Measurements from ENCODE around the gene TRAK1. TPM values are rescaled to one million over a fixed set of nuclear protein-coding genes. Genes with fewer than 3 reads are reported as not detected.

Gene TRAK1
- polyA plus RNA-seq, 3 donors: 6.6 to 40.8 (median 7.0) TPM

DNA sequence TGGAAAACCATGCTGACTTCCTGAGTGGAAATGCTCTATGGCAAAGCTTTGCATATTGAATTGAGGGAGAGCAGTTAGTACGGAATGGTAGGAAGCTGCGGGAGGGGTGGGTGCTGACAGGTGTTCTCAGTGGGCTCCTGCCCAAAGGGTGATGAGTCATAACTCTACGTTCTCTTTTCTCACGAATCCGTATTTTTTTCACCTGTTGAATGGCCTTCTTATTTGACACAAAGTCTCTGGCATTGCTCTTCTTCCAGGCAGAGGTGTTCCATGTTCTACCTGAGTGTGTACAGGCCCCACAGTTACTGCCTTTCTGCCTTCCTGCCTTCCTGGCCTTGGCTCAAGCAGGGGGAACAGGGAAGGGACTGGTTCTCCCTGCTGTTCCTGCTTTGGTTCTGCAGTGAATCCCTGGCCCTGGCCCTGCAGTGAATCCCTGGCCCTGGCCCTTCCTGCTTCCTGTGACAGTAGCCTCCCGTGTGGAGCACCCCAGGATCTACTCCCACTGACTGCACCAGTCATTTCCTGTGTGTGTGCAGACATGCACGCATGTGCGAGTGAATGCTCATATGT is 31.9 kb downstream of the TRAK1 start:
- WGBS (ENCODE audit: insufficient coverage): 52% methylated on average over 6 of the region's 8 CpGs
- DNase-seq: no peak
- Histone ChIP-seq H4K20me1 (ENCODE audit: insufficient read depth, low read length) (peaks cover 65% of the 10 kb centered on the region), H3K4me3 (replicated peaks in 1 of 3; ENCODE audit: low read depth in 2 of 3, low read length in 3 of 3) (no peak overlapping the region), H3K27me3 (ENCODE audit: control insufficient read depth in 2 of 2, insufficient read depth in 2 of 2, low read length in 2 of 2) (no peaks in the 10 kb centered on the region), H3K9me3 (replicated peaks in 1 of 2; ENCODE audit: control insufficient read depth in 1 of 2, insufficient read depth in 1 of 2, low read length in 2 of 2) (no peaks in the 10 kb centered on the region), H3K27ac (ENCODE audit: low read depth in 1 of 2, low read length in 2 of 2) (no peak overlapping the region), H3K4me2 (replicated peaks; ENCODE audit: extremely low read depth, low read length, poor library complexity, severe bottlenecking) (no peak overlapping the region), H3K36me3 (replicated peaks in 1 of 2; ENCODE audit: control insufficient read depth in 1 of 2, insufficient read depth in 2 of 2, low read length in 2 of 2) (peaks cover 25 to 35% of the 10 kb centered on the region in 2 donors), H3K4me1 (ENCODE audit: control insufficient read depth in 1 of 2, insufficient read depth in 2 of 2, low read length in 2 of 2) (peaks cover 21 to 27% of the 10 kb centered on the region in 2 donors), H3K79me2 (ENCODE audit: insufficient read depth, low read length) (peaks cover 45% of the 10 kb centered on the region), H2AFZ (ENCODE audit: insufficient read depth, low read depth, low read length, poor library complexity, severe bottlenecking) (no peak overlapping the region), H3K9ac (ENCODE audit: insufficient read depth, low read length, poor library complexity, severe bottlenecking) (no peak overlapping the region)
- peaks cover 33% of the 10 kb centered on the region for H3K4me1 Mint-ChIP-seq
- H3K36me3 Mint-ChIP-seq: peaks cover 32 to 42% of the 10 kb centered on the region in 2 donors
- peaks cover 0 to 2% (median 0%) of the 10 kb centered on the region in 3 donors for H3K27me3 Mint-ChIP-seq (ENCODE audit: low read depth in 3 of 3)
- intact Hi-C loops (cut with micrococcal nuclease): no loop called here
- H3K27ac Mint-ChIP-seq: peak overlapping the region in 1 of 7 donors; percentile 12
- TF ChIP-seq, protein P1, sequence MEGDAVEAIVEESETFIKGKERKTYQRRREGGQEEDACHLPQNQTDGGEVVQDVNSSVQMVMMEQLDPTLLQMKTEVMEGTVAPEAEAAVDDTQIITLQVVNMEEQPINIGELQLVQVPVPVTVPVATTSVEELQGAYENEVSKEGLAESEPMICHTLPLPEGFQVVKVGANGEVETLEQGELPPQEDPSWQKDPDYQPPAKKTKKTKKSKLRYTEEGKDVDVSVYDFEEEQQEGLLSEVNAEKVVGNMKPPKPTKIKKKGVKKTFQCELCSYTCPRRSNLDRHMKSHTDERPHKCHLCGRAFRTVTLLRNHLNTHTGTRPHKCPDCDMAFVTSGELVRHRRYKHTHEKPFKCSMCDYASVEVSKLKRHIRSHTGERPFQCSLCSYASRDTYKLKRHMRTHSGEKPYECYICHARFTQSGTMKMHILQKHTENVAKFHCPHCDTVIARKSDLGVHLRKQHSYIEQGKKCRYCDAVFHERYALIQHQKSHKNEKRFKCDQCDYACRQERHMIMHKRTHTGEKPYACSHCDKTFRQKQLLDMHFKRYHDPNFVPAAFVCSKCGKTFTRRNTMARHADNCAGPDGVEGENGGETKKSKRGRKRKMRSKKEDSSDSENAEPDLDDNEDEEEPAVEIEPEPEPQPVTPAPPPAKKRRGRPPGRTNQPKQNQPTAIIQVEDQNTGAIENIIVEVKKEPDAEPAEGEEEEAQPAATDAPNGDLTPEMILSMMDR (IDR thresholded peaks at IDR 0.05): no peak
- no peaks in the 10 kb centered on the region for H3K9me3 Mint-ChIP-seq
- no peak overlapping the region for H3K4me3 Mint-ChIP-seq

DNA sequence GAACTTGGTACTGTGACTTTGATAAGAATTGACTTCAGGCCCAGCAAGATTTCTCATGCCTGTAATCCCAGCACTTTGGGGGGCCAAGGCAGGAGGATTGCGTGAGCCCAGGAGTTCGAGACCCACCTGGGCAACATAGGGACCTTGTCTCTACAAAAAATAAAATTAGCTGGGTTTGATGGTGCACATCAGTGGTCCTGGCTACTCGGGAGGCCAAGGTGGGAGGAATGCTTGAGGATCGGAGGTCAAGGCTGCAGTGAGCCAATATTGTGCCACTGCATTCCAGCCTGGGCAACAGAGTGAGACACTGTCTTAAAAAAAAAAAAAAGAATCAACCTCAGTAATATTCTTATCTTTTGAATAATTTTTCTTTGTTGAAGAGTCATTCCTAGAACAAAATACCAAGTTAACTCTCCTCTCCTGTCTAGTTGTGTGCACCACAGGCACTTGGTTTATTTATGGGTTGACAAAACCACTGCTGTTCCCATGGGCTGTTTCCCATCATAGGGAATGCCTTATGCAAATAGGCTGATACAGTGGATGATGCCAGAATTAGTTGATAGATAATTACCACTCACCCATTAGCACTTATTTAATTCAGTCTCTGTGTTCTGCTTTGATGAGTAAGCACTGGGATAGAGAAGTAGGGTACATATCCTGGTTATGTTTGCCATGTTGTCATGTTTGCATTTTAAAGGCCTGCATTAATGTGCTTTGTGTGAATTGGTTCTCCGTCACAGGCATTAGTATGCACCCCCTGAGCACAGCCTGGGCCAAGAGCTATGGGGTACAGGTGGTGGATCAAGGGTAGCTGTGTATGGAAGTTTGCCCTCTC is 32.9 kb downstream of the TRAK1 start:
- Histone ChIP-seq H3K9me3 (replicated peaks in 1 of 2; ENCODE audit: control insufficient read depth in 1 of 2, insufficient read depth in 1 of 2, low read length in 2 of 2) (no peaks in the 10 kb centered on the region), H3K9ac (ENCODE audit: insufficient read depth, low read length, poor library complexity, severe bottlenecking) (no peak overlapping the region), H4K20me1 (ENCODE audit: insufficient read depth, low read length) (peaks cover 67% of the 10 kb centered on the region), H3K4me3 (replicated peaks in 1 of 3; ENCODE audit: low read depth in 2 of 3, low read length in 3 of 3) (no peak overlapping the region), H3K27ac (ENCODE audit: low read depth in 1 of 2, low read length in 2 of 2) (peak overlapping the region in 1 of 2 donors; percentile 20), H3K4me1 (ENCODE audit: control insufficient read depth in 1 of 2, insufficient read depth in 2 of 2, low read length in 2 of 2) (peaks cover 16 to 20% of the 10 kb centered on the region in 2 donors), H3K4me2 (replicated peaks; ENCODE audit: extremely low read depth, low read length, poor library complexity, severe bottlenecking) (no peak overlapping the region), H3K79me2 (ENCODE audit: insufficient read depth, low read length) (peaks cover 45% of the 10 kb centered on the region), H3K27me3 (ENCODE audit: control insufficient read depth in 2 of 2, insufficient read depth in 2 of 2, low read length in 2 of 2) (no peaks in the 10 kb centered on the region), H3K36me3 (replicated peaks in 1 of 2; ENCODE audit: control insufficient read depth in 1 of 2, insufficient read depth in 2 of 2, low read length in 2 of 2) (peaks cover 30 to 43% of the 10 kb centered on the region in 2 donors), H2AFZ (ENCODE audit: insufficient read depth, low read depth, low read length, poor library complexity, severe bottlenecking) (no peak overlapping the region)
- Mint-ChIP-seq H3K9me3 (no peaks in the 10 kb centered on the region), H3K4me1 (peaks cover 24% of the 10 kb centered on the region), H3K4me3 (no peak overlapping the region), H3K27me3 (ENCODE audit: low read depth in 3 of 3) (peaks cover 0 to 2% (median 0%) of the 10 kb centered on the region in 3 donors), H3K36me3 (peaks cover 33 to 42% of the 10 kb centered on the region in 2 donors), H3K27ac (peak overlapping the region in 1 of 7 donors; percentile 28)
- 100% methylated on average over 3 of the region's 5 CpGs for WGBS (ENCODE audit: insufficient coverage)
- intact Hi-C loops (cut with micrococcal nuclease): no loop called here
- no peak for DNase-seq
- TF ChIP-seq, protein P1 (IDR thresholded peaks at IDR 0.05): no peak

Measured in CD14-positive monocyte (primary cell).